ENCODE measurements around the gene IQCH. TPM values are rescaled to one million over a fixed set of nuclear protein-coding genes. Genes with fewer than 3 reads are reported as not detected.

Gene IQCH
- total RNA-seq, 1 donor from 2014 or later = 1.0 TPM

GRCh38 chr15:67300266-67301025 is 45.9 kb downstream of the IQCH start:
- DNase-seq (ENCODE audit: low read depth in 2 of 2) = no peak

DNA sequence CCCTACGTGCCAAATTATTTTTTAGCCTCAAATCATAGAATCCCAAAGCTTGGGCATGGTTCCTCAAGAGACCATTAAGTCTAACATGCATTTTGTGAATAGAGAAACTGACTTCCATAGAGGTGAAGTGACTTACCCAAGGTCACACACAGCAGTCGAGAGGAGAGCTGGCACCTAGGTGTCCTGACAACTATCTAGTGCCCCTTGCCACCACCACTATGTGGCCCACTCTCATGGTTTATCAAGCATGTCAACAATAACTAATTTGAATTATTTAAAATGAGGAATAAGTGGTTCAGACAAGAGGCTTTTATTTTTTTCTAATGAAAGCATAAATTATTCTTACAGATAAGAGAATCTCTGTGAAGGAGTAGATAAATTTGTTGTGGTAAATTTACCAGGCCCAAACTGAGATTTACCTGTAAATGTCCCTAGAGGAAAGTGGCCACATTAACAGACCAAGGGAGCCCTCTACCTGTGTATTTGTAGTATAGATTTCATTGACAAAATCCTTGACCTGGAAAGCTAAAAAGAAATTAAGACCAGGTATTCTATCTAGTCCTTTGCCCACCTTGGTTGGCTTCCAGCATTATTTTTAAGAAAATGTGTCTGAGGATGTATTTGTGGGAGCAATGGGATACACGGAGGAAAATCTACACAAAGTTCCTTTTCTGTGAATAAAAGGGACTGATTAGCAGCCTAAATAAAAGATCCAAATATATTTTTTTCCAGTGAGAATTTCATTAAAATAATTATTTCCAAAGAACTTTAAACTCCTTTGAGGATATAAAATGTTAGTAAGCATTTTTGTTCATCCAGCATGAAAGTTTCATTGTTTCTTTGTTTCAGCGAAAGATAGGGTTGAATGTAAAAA is 49.1 kb downstream of the IQCH start:
- peak; percentile 47 to 65 for DNase-seq (ENCODE audit: low read depth in 2 of 2)

- DNase-seq (ENCODE audit: low read depth in 2 of 2) = no peak
These were observed 50.2 kb downstream of the IQCH start for GRCh38 chr15:67304778-67305177.

DNA sequence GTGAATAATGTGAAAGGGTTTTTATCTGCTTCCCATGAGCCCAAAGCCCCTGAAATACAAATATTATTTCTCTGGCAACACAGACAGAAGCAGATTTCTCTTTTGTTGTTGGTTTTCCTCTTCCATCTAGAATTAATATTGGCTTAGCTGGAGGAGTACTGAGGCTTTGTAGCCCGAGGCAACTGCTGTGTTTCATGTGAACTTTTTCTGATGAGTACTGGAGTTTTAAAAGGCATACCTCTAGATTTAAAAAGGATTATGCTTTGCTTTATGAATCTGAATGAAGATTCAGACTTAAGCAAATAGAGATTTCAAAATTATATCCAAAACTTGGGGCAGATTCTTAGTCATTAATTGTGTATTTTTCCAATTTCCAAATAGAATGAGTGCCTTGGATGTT is 50.9 kb downstream of the IQCH start:
- no peak for DNase-seq (ENCODE audit: low read depth in 2 of 2)

GRCh38 chr15:67307156-67307555 is 52.6 kb downstream of the IQCH start:
- no peak for DNase-seq (ENCODE audit: low read depth in 2 of 2)

GRCh38 chr15:67307889-67308597 is 53.5 kb downstream of the IQCH start:
- DNase-seq (ENCODE audit: low read depth in 2 of 2) = no peak

- DNase-seq (ENCODE audit: low read depth in 2 of 2) = no peak
These were observed 57.1 kb downstream of the IQCH start for GRCh38 chr15:67311731-67312130.

DNA sequence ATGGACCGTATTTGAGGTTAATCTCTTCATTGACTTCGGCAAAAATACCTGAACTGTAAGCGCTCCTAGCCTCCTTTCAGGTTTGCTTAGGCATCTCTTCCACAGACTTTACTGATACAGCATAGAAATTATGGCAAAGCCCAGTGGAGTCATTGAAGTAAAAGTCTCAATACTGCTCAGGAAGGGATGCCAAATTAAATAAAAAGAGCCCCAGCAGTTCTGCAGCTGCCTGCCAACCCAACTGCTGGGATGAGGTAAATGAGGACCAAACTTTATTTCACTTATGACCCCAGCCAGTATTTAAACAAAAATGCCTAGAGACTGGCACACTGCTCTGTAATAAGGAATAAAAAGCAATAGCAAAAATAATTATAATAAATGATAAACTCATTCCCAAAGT is 65.4 kb downstream of the IQCH start:
- DNase-seq (ENCODE audit: low read depth in 2 of 2) = no peak

DNA sequence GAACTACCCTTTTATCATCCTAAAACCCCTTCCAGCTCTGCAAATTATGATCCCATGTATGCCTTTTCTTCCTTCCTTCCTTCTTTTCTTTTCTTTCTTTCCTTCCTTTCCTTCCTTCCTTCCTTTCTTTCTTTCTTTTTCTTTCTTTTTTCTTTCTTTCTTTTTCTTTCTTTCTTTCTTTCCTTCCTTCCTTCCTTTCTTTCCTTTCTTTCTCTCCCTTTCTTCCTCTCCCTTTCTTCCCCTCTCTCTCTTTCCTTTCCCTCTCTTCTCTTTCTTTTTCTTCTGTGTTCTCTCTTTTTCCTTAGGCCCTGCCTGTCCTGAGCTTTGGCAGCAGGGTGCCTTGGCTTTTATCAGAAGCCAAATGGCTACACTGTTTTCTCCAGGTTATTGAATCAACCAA is 66.8 kb downstream of the IQCH start:
- DNase-seq (ENCODE audit: low read depth in 2 of 2) = no peak

- DNase-seq (ENCODE audit: low read depth in 2 of 2) = no peak
These were observed 67.9 kb downstream of the IQCH start for GRCh38 chr15:67322481-67322880.

- no peak for DNase-seq (ENCODE audit: low read depth in 2 of 2)
These were observed 72.7 kb downstream of the IQCH start for GRCh38 chr15:67327312-67327711.

- DNase-seq (ENCODE audit: low read depth in 2 of 2) = no peak
These were observed 73.2 kb downstream of the IQCH start for GRCh38 chr15:67327737-67328136.

DNA sequence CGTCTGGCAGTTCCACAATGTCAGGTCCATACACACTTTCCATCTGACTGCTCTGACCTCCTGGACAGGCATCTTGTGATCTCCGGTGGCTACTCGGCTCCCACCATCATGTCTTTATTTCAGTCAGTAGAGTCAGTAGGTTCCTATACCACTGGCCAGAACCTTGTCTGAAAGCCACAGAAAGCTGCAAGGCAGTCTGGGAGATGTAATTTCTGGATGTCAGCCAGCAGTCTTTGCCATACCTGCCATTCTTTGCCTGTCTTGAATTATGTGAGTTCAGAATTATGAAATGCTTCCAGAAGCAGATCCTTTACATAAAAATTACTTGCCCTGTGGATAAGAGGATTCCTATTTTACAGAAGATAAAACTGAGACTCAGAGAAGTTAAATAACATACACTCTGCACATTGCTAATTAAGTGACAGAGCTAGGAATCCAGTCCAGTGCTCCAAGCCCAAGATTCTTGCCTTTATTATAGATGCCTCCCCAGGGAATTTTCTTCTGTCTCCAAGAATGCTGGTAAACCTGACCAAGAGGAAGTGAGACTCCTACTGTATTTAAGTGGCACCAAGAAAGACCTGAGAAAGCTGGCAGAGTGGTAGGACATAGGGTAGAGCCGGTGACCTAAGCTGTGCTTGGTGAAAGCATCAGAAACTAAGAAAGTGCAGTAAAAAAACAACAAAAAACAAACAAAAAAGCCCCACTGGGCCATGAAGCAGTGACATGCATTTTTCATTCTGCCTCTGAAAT is 75.6 kb downstream of the IQCH start:
- DNase-seq (ENCODE audit: low read depth in 2 of 2) = no peak

DNA sequence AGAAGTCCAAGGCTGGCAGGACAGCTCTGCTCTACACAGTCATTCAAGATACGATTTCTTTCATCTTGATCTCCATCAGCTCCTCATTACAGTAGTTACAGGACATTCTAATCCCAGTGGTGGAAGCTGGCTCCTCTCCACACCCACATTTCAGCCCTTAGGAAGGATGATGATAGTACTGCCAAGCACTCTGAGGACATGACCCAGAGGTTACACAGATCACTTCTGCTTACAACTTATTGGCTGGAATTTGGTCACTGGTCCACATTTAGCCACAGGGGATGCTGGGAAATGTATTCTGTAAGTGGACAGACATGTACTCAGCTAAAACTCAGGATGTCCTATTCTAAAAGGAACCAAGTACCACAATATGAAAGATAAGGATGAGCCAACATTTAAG is 77.1 kb downstream of the IQCH start:
- DNase-seq (ENCODE audit: low read depth in 2 of 2) = no peak

DNA sequence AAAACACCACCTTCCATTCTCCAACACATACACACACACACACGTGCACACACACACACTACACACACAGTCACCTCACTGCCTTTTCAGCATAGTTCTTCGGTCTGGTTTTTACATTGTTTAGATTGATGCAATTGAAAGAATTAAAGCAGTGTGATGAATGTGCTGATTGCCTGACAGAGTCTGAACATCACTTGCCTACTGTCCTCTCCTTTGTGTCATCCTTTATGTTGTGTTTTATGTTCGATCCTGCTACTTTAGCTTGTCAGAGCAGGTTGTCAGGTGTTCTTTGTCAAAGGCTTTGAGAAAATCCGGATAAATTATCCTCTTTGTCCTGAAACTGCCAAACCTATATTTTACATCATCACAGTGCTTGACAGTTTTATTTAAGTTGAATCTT is 80.4 kb downstream of the IQCH start:
- DNase-seq (ENCODE audit: low read depth in 2 of 2) = no peak

- no peak for DNase-seq (ENCODE audit: low read depth in 2 of 2)
These were observed 81.1 kb downstream of the IQCH start for GRCh38 chr15:67335534-67336222.

DNA sequence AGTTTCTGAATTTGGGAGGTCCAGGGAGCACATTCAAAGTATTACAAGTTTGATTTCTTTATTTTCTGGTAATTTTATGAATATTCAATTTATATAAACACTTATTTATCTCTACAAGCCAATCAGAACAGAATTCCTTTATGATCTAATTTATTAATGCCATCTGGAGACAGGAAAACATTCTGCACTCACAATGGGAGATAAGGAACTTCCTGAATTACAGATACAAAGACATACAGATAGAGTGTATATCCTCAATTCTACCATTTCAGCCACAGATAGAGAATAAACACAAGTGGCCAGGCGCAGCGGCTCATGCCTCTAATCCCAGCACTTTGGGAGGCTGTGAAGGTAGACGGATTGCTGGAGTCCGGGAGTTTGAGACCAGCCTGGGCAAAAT is 86.0 kb downstream of the IQCH start:
- peak in 1 of 2 donors; percentile 13 for DNase-seq (ENCODE audit: low read depth in 2 of 2)

- DNase-seq (ENCODE audit: low read depth in 2 of 2) = no peak
These were observed 87.0 kb downstream of the IQCH start for GRCh38 chr15:67341539-67341938.

- DNase-seq (ENCODE audit: low read depth in 2 of 2) = no peak
These were observed 88.6 kb downstream of the IQCH start for GRCh38 chr15:67343206-67343605.

DNA sequence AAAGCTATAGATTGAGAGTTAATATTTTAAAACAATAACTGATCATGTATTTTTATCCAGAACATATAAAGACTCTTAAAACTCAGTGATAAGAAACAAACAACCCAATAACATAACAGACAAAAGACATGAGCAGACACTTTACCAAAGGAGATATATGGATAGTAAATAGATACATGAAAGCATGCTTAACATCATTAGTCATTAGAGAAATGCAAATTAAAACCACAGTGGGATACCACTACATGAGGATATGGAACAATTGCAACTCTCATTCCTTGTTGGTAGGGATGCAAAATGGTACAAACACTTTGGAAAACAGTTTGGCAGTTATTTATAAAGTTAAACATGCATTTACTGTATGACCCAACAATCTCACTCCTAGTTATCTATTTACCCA is 95.0 kb downstream of the IQCH start:
- no peak for DNase-seq (ENCODE audit: low read depth in 2 of 2)

- no peak for DNase-seq (ENCODE audit: low read depth in 2 of 2)
These were observed 95.5 kb downstream of the IQCH start for GRCh38 chr15:67350042-67350441.
